AML-193 (cell line): ENCODE measurements around the gene ZNF484.
"Not testable (repeated sequence)": the region's sequence is repeated elsewhere in the genome, so short reads cannot be mapped to it uniquely, and the experiment has no call there.

Source experiments
- DNase-seq, 2 experiments: peaks; one replicate each; lab custom pipeline; 2025; lab: John Stamatoyannopoulos, UW

The ZNF484 gene

GRCh38 chr9:92877531-92878430 is at the start of gene ZNF484:
Gene ZNF484, minus strand, starts transcription at chr9:92878038. Its CDS starts 3,009 bp downstream, at chr9:92875029.
- DNase-seq, result peak; percentile 93 to 98

- DNase-seq, result no peak
Observed at GRCh38 chr9:92920437-92920836, 42.6 kb upstream of the ZNF484 start.

- DNase-seq, result peak in 1 of 2 experiments; percentile 7
Observed at GRCh38 chr9:92917176-92917800, 39.5 kb upstream of the ZNF484 start.

GRCh38 chr9:92911511-92912475 is 34.0 kb upstream of the ZNF484 start:
- DNase-seq, result no peak

GRCh38 chr9:92905137-92905536 is 27.3 kb upstream of the ZNF484 start:
- DNase-seq, result not testable (repeated sequence)

- DNase-seq, result no peak
Observed at GRCh38 chr9:92897323-92897722, 19.5 kb upstream of the ZNF484 start.

- no peak for DNase-seq
Observed at GRCh38 chr9:92895812-92896436, 18.1 kb upstream of the ZNF484 start.

- DNase-seq, result no peak
Observed at GRCh38 chr9:92894711-92895362, 17.0 kb upstream of the ZNF484 start.

GRCh38 chr9:92893916-92894610 is 16.2 kb upstream of the ZNF484 start:
- DNase-seq, result not testable (repeated sequence)

- DNase-seq, result not testable (repeated sequence)
Observed at GRCh38 chr9:92892276-92892675, 14.4 kb upstream of the ZNF484 start.

GRCh38 chr9:92890761-92891160 is 12.9 kb upstream of the ZNF484 start:
- DNase-seq, result no peak

GRCh38 chr9:92887880-92888338 is 10.1 kb upstream of the ZNF484 start:
- DNase-seq, result no peak

GRCh38 chr9:92886846-92887610 is 9.2 kb upstream of the ZNF484 start:
- DNase-seq, result not testable (repeated sequence)

GRCh38 chr9:92883666-92884405 is 6.0 kb upstream of the ZNF484 start:
- DNase-seq, result not testable (repeated sequence)

- no peak for DNase-seq
Observed at GRCh38 chr9:92882276-92882675, 4.4 kb upstream of the ZNF484 start.

- DNase-seq, result no peak
Observed at GRCh38 chr9:92875373-92875772, 2.5 kb downstream of the ZNF484 start.

GRCh38 chr9:92870289-92870688 is 7.5 kb downstream of the ZNF484 start:
- no peak for DNase-seq

GRCh38 chr9:92866600-92866999 is 11.2 kb downstream of the ZNF484 start:
- DNase-seq, result not testable (repeated sequence)

- no peak for DNase-seq
Observed at GRCh38 chr9:92864152-92864551, 13.7 kb downstream of the ZNF484 start.
